Measurements from ENCODE around the gene ZNF277. TPM values are rescaled to one million over a fixed set of nuclear protein-coding genes. Genes with fewer than 3 reads are reported as not detected.
"Not testable (repeated sequence)": the region's sequence is repeated elsewhere in the genome, so short reads cannot be mapped to it uniquely, and the experiment has no call there.

The ZNF277 gene
- total RNA-seq, 1 experiment from 2014 or later: 29.7 TPM

GRCh38 chr7:112238852-112239610 is 32.5 kb downstream of the ZNF277 start:
- Histone ChIP-seq H3K4me3 (no peak overlapping the region), H3K27ac (no peak overlapping the region), H3K9me3 (replicated peaks) (no peaks in the 10 kb centered on the region), H3K27me3 (no peaks in the 10 kb centered on the region), H3K36me3 (peaks cover 2% of the 10 kb centered on the region; the same call in 1 of the 2 replicates), H3K4me1 (no peaks in the 10 kb centered on the region)
- DNase-seq: no peak

GRCh38 chr7:112248598-112248997 is 42.1 kb downstream of the ZNF277 start:
- no peak overlapping the region for H3K4me3 ChIP-seq
- DNase-seq: no peak

GRCh38 chr7:112249967-112250366 is 43.5 kb downstream of the ZNF277 start:
- not testable (repeated sequence) for H3K4me3 ChIP-seq; H3K27ac ChIP-seq; DNase-seq; H3K4me1 ChIP-seq; H3K36me3 ChIP-seq; H3K27me3 ChIP-seq; H3K9me3 ChIP-seq (replicated peaks)

More at GRCh38 chr7:112248598-112248997, 42.1 kb downstream of the ZNF277 start:
- H3K36me3 ChIP-seq: no peaks in the 10 kb centered on the region; the same call in 1 of the 2 replicates
- H3K27me3 ChIP-seq: no peaks in the 10 kb centered on the region
- H3K27ac ChIP-seq: no peak overlapping the region
- H3K9me3 ChIP-seq (replicated peaks): no peaks in the 10 kb centered on the region
- no peaks in the 10 kb centered on the region for H3K4me1 ChIP-seq

GRCh38 chr7:112252141-112252540 is 45.6 kb downstream of the ZNF277 start:
- DNase-seq: no peak
- Histone ChIP-seq H3K27me3 (no peaks in the 10 kb centered on the region), H3K4me3 (no peak overlapping the region), H3K9me3 (replicated peaks) (no peaks in the 10 kb centered on the region), H3K27ac (no peak overlapping the region), H3K36me3 (no peaks in the 10 kb centered on the region; the same call in 1 of the 2 replicates), H3K4me1 (peaks cover 8% of the 10 kb centered on the region; the same call in 1 of the 2 replicates)

- H3K27me3 ChIP-seq: no peaks in the 10 kb centered on the region
- no peaks in the 10 kb centered on the region for H3K9me3 ChIP-seq (replicated peaks)
- DNase-seq: no peak
- H3K27ac ChIP-seq: no peak overlapping the region
- no peaks in the 10 kb centered on the region; the same call in 1 of the 2 replicates for H3K36me3 ChIP-seq
- H3K4me3 ChIP-seq: no peak overlapping the region
- peaks cover 8% of the 10 kb centered on the region; the same call in 1 of the 2 replicates for H3K4me1 ChIP-seq
Measured at GRCh38 chr7:112252691-112253090, 46.2 kb downstream of the ZNF277 start.

- no peak for DNase-seq
- Histone ChIP-seq H3K27ac (no peak overlapping the region), H3K27me3 (no peaks in the 10 kb centered on the region)
Measured at GRCh38 chr7:112254156-112254555, 47.7 kb downstream of the ZNF277 start.

GRCh38 chr7:112254709-112255387 is 48.4 kb downstream of the ZNF277 start:
- Histone ChIP-seq H3K9me3 (replicated peaks) (no peaks in the 10 kb centered on the region), H3K36me3 (no peaks in the 10 kb centered on the region), H3K4me1 (peaks cover 8% of the 10 kb centered on the region; the same call in 1 of the 2 replicates), H3K27me3 (no peaks in the 10 kb centered on the region), H3K4me3 (no peak overlapping the region), H3K27ac (no peak overlapping the region)
- no peak for DNase-seq

More at GRCh38 chr7:112254156-112254555, 47.7 kb downstream of the ZNF277 start:
- H3K4me3 ChIP-seq: no peak overlapping the region
- no peaks in the 10 kb centered on the region for H3K36me3 ChIP-seq
- H3K9me3 ChIP-seq (replicated peaks): no peaks in the 10 kb centered on the region
- peaks cover 8% of the 10 kb centered on the region; the same call in 1 of the 2 replicates for H3K4me1 ChIP-seq

GRCh38 chr7:112255388-112255720 is 48.9 kb downstream of the ZNF277 start:
- DNase-seq: peak in 1 of 2 experiments; percentile 11
- no peaks in the 10 kb centered on the region for H3K27me3 ChIP-seq
- H3K27ac ChIP-seq: no peak overlapping the region
- H3K36me3 ChIP-seq: no peaks in the 10 kb centered on the region
- no peaks in the 10 kb centered on the region for H3K9me3 ChIP-seq (replicated peaks)
- H3K4me3 ChIP-seq: no peak overlapping the region
- H3K4me1 ChIP-seq: peaks cover 8% of the 10 kb centered on the region; the same call in 1 of the 2 replicates

- Histone ChIP-seq H3K27me3 (no peaks in the 10 kb centered on the region), H3K4me3 (no peak overlapping the region), H3K36me3 (no peaks in the 10 kb centered on the region), H3K9me3 (replicated peaks) (no peaks in the 10 kb centered on the region), H3K4me1 (peaks cover 8% of the 10 kb centered on the region; the same call in 1 of the 2 replicates), H3K27ac (no peak overlapping the region)
- DNase-seq: no peak
Measured at GRCh38 chr7:112257073-112257472, 50.6 kb downstream of the ZNF277 start.

GRCh38 chr7:112260911-112261310 is 54.4 kb downstream of the ZNF277 start:
- H3K4me1 ChIP-seq: no peaks in the 10 kb centered on the region
- no peak overlapping the region for H3K4me3 ChIP-seq
- no peaks in the 10 kb centered on the region for H3K9me3 ChIP-seq (replicated peaks)
- H3K27ac ChIP-seq: no peak overlapping the region
- no peak for DNase-seq
- H3K36me3 ChIP-seq: no peaks in the 10 kb centered on the region
- no peaks in the 10 kb centered on the region for H3K27me3 ChIP-seq

GRCh38 chr7:112262036-112262435 is 55.5 kb downstream of the ZNF277 start:
- H3K36me3 ChIP-seq: no peaks in the 10 kb centered on the region

GRCh38 chr7:112262855-112263487 is 56.5 kb downstream of the ZNF277 start:
- no peak overlapping the region for H3K27ac ChIP-seq
- H3K4me1 ChIP-seq: no peaks in the 10 kb centered on the region
- no peaks in the 10 kb centered on the region for H3K36me3 ChIP-seq
- no peaks in the 10 kb centered on the region for H3K9me3 ChIP-seq (replicated peaks)
- no peaks in the 10 kb centered on the region for H3K27me3 ChIP-seq
- DNase-seq: no peak
- no peak overlapping the region for H3K4me3 ChIP-seq

More at GRCh38 chr7:112262036-112262435, 55.5 kb downstream of the ZNF277 start:
- H3K27ac ChIP-seq: no peak overlapping the region
- H3K27me3 ChIP-seq: no peaks in the 10 kb centered on the region
- no peaks in the 10 kb centered on the region for H3K9me3 ChIP-seq (replicated peaks)
- H3K4me3 ChIP-seq: no peak overlapping the region
- no peaks in the 10 kb centered on the region for H3K4me1 ChIP-seq
- DNase-seq: no peak

GRCh38 chr7:112263519-112263918 is 57.0 kb downstream of the ZNF277 start:
- H3K4me1 ChIP-seq: no peaks in the 10 kb centered on the region
- H3K4me3 ChIP-seq: no peak overlapping the region
- H3K36me3 ChIP-seq: no peaks in the 10 kb centered on the region
- H3K9me3 ChIP-seq (replicated peaks): no peaks in the 10 kb centered on the region
- H3K27ac ChIP-seq: no peak overlapping the region
- peak in 1 of 2 experiments; percentile 19 for DNase-seq
- no peaks in the 10 kb centered on the region for H3K27me3 ChIP-seq

GRCh38 chr7:112266141-112266540 is 59.6 kb downstream of the ZNF277 start:
- Histone ChIP-seq H3K4me3 (no peak overlapping the region), H3K27me3 (no peaks in the 10 kb centered on the region), H3K4me1 (no peaks in the 10 kb centered on the region), H3K36me3 (no peaks in the 10 kb centered on the region), H3K27ac (no peak overlapping the region), H3K9me3 (replicated peaks) (no peaks in the 10 kb centered on the region)
- DNase-seq: no peak

All from SJCRH30 (cell line).